Mesenchymal stem cell (in vitro differentiated cells and primary cell): ENCODE data around the gene OR10H5.
"Not testable (repeated sequence)": the region's sequence is repeated elsewhere in the genome, so short reads cannot be mapped to it uniquely, and the experiment has no call there.

Source experiments
- DNase-seq: peaks from one replicate; pipeline ENCODE4 v3.0.0-alpha.2; 2013
- H2AFZ ChIP-seq: one replicate; pipeline ENCODE4 v1.6.1; 2013; ENCODE audit warnings: low read depth, mild to moderate bottlenecking, control low read depth, inconsistent platforms, low read length, moderate library complexity
- H2AK5ac ChIP-seq: 2 replicates; pipeline ENCODE4 v1.6.1; 2013; ENCODE audit warnings: low read length, moderate library complexity, mild to moderate bottlenecking, inconsistent platforms; ENCODE audit not compliant: severe bottlenecking
- H2BK120ac ChIP-seq: one replicate; pipeline ENCODE4 v1.6.1; 2013; ENCODE audit warnings: low read depth, mild to moderate bottlenecking, inconsistent platforms, low read length, moderate library complexity
- H2BK12ac ChIP-seq, 2 experiments: one replicate each; pipeline ENCODE4 v1.6.1; 2013; ENCODE audit warnings: inconsistent platforms in 2 of 2, low read length in 2 of 2, mild to moderate bottlenecking in 2 of 2, moderate library complexity in 2 of 2, control low read depth in 1 of 2
- H2BK15ac ChIP-seq: one replicate; pipeline ENCODE4 v1.6.1; 2013; ENCODE audit warnings: mild to moderate bottlenecking, low read depth, inconsistent platforms; ENCODE audit not compliant: poor library complexity, severe bottlenecking
- H2BK5ac ChIP-seq: 2 replicates; pipeline ENCODE4 v1.6.1; 2013; ENCODE audit warnings: low read depth, mild to moderate bottlenecking, low read length, control low read depth, inconsistent platforms; ENCODE audit not compliant: poor library complexity, severe bottlenecking
- H3K14ac ChIP-seq, 2 experiments: one replicate each; pipeline ENCODE4 v1.6.1; 2013; ENCODE audit warnings: inconsistent platforms in 2 of 2, low read length in 2 of 2, control low read depth in 1 of 2, mild to moderate bottlenecking in 1 of 2, moderate library complexity in 1 of 2
- H3K18ac ChIP-seq, 2 experiments: one replicate each; pipeline ENCODE4 v1.6.1; 2013; ENCODE audit warnings: inconsistent platforms in 2 of 2, low read length in 2 of 2, control low read depth in 1 of 2, low read depth in 1 of 2, mild to moderate bottlenecking in 1 of 2
- H3K23ac ChIP-seq, 2 experiments: one replicate each; pipeline ENCODE4 v1.6.1; 2013; ENCODE audit warnings: inconsistent platforms in 2 of 2, low read length in 2 of 2, mild to moderate bottlenecking in 2 of 2, moderate library complexity in 2 of 2, control low read depth in 1 of 2
- H3K27ac ChIP-seq: 2 replicates; pipeline ENCODE4 v1.5.1; 2013; ENCODE audit warnings: mild to moderate bottlenecking, moderate library complexity, low read length, control low read depth, inconsistent platforms; ENCODE audit not compliant: poor library complexity, severe bottlenecking
- H3K27me3 ChIP-seq, 2 experiments: 2 replicates each; pipeline versions ENCODE4 v1.6.1 to v1.7.0; 2013; ENCODE audit warnings: low read length in 2 of 2, mild to moderate bottlenecking in 2 of 2, moderate library complexity in 2 of 2, control low read depth in 1 of 2, inconsistent platforms in 1 of 2; ENCODE audit not compliant: control insufficient read depth in 1 of 2, insufficient read depth in 1 of 2
- H3K36me3 ChIP-seq, 2 experiments: 2 replicates each; pipeline versions ENCODE4 v1.6.1 to v1.7.0; 2013; ENCODE audit warnings: low read length in 2 of 2, control low read depth in 1 of 2, inconsistent platforms in 1 of 2, low read depth in 1 of 2, mild to moderate bottlenecking in 1 of 2; ENCODE audit not compliant: insufficient read depth in 2 of 2, control insufficient read depth in 1 of 2
- H3K4ac ChIP-seq, 2 experiments: one replicate each; pipeline ENCODE4 v1.6.1; 2013; ENCODE audit warnings: inconsistent platforms in 2 of 2, low read length in 2 of 2, mild to moderate bottlenecking in 2 of 2, moderate library complexity in 2 of 2, control low read depth in 1 of 2, low read depth in 1 of 2
- H3K4me1 ChIP-seq: 2 replicates; pipeline ENCODE4 v1.6.1; 2013; ENCODE audit warnings: low read depth, low read length, control low read depth; ENCODE audit not compliant: control insufficient read depth, insufficient read depth
- H3K4me2 ChIP-seq: 2 replicates; pipeline ENCODE4 v1.6.1; 2013; ENCODE audit warnings: low read length, mild to moderate bottlenecking, inconsistent platforms; ENCODE audit not compliant: poor library complexity, severe bottlenecking
- H3K4me3 ChIP-seq, 2 experiments: 2 replicates each; pipeline versions ENCODE4 v1.5.1 to v1.7.0; 2013; ENCODE audit warnings: low read length in 2 of 2, mild to moderate bottlenecking in 2 of 2, control low read depth in 1 of 2, low read depth in 1 of 2; ENCODE audit not compliant: insufficient read depth in 1 of 2
- H3K79me1 ChIP-seq: replicated peaks from 2 replicates; pipeline ENCODE4 v1.6.1; 2013; ENCODE audit warnings: mild to moderate bottlenecking, control low read depth, low read length, inconsistent platforms; ENCODE audit not compliant: poor library complexity, severe bottlenecking
- H3K9ac ChIP-seq: 2 replicates; pipeline ENCODE4 v1.7.0; 2013; ENCODE audit warnings: mild to moderate bottlenecking, low read length, moderate library complexity
- H3K9me3 ChIP-seq: 2 replicates; pipeline ENCODE4 v1.7.0; 2013; ENCODE audit warnings: mild to moderate bottlenecking, low read length; ENCODE audit not compliant: control insufficient read depth
- H4K8ac ChIP-seq: one replicate; pipeline ENCODE4 v1.6.1; 2013; ENCODE audit warnings: inconsistent platforms, mild to moderate bottlenecking, low read length, moderate library complexity
- H4K91ac ChIP-seq: one replicate; pipeline ENCODE4 v1.6.1; 2013; ENCODE audit warnings: mild to moderate bottlenecking, low read length, inconsistent platforms
- WGBS: methylation state at CpG from one replicate; pipeline ENCODE4 v1.1.7; 2013; ENCODE audit warnings: mixed read lengths; 5-methylcytosine and 5-hydroxymethylcytosine counted together

Gene OR10H5

DNA sequence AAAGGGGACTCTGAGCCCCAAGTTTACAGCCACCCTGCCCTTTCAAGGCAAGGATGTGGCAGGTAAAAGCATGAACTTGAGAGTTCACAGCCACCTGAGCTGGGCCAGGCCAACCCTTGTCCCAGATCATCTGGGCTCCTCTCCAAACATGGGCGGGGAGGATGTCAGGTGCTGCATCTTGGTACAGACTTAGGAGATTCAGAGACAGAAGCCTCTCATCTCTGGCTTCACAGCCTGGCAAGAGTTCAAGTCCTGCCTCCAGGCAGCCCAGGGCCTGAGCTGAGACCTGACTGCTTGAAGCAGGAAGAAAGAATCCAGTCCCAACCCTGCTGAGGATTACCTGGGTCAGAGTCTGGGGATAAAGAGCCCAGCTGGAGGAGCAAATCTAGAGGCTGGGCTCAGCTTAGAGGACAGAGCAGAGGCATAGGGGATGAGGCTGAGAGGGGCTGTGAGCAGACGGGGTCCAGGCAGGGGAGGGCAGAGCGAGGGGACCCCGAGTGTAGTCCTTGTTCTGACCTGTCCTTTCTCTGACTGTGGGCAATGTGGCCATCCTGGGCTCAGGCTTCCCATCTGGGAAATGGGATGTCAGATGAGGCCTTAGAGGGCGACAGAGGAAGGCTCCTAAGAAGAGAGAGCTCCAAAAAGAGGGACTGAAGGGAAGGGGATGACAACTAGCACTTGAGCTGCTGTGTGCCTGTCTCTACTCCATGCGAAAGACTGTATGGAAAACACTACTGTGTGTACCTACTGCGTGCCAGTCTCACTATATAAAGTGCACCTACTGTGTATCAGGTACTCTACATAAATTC, 6.6 kb upstream of the OR10H5 start:
- Histone ChIP-seq H3K4me3 (no peak overlapping the region), H4K8ac (no peak overlapping the region), H3K27me3 (no peaks in the 10 kb centered on the region), H2AFZ (no peak overlapping the region), H3K23ac (no peak overlapping the region), H2BK5ac (no peak overlapping the region), H2BK12ac (no peak overlapping the region), H2BK15ac (no peak overlapping the region), H3K18ac (no peak overlapping the region), H2AK5ac (no peak overlapping the region), H4K91ac (no peak overlapping the region), H3K9ac (no peak overlapping the region), H2BK120ac (no peak overlapping the region), H3K4ac (no peak overlapping the region), H3K14ac (no peak overlapping the region), H3K27ac (no peak overlapping the region), H3K79me1 (no peaks in the 10 kb centered on the region), H3K4me2 (no peak overlapping the region), H3K36me3 (no peaks in the 10 kb centered on the region), H3K9me3 (no peaks in the 10 kb centered on the region), H3K4me1 (no peaks in the 10 kb centered on the region)
- no peak for DNase-seq
- WGBS, result 48% methylated on average over 7 of the region's 7 CpGs

DNA sequence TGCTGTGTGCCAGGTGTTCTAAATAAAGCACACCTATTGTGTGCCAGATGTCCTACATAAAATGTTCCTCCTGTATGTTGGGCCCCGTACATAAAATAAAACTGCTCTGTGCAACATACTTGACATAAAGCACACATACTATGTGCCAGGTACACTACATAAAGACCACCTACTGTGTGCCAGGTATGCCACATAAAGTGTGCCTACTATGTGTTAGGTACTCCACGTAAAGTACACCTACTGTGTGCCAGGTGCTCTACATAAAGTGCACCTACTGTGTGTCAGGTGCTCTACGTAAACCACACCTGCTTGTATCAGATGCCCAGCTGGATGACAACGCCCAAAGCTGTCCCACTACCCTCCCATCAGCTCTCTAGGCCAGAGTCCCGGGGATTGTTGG, 5.8 kb upstream of the OR10H5 start:
- Histone ChIP-seq H3K4ac (no peak overlapping the region), H3K23ac (no peak overlapping the region), H2AFZ (no peak overlapping the region), H3K18ac (no peak overlapping the region), H3K4me2 (no peak overlapping the region), H3K9me3 (no peaks in the 10 kb centered on the region), H3K36me3 (no peaks in the 10 kb centered on the region), H2BK15ac (no peak overlapping the region), H4K8ac (no peak overlapping the region), H3K14ac (no peak overlapping the region), H2BK120ac (no peak overlapping the region), H2BK5ac (no peak overlapping the region), H4K91ac (no peak overlapping the region), H2AK5ac (no peak overlapping the region), H3K9ac (no peak overlapping the region), H2BK12ac (no peak overlapping the region), H3K4me3 (no peak overlapping the region), H3K4me1 (no peaks in the 10 kb centered on the region), H3K79me1 (no peaks in the 10 kb centered on the region), H3K27me3 (no peaks in the 10 kb centered on the region), H3K27ac (no peak overlapping the region)
- no peak for DNase-seq
- WGBS, result 67% methylated on average over 5 of the region's 5 CpGs

DNA sequence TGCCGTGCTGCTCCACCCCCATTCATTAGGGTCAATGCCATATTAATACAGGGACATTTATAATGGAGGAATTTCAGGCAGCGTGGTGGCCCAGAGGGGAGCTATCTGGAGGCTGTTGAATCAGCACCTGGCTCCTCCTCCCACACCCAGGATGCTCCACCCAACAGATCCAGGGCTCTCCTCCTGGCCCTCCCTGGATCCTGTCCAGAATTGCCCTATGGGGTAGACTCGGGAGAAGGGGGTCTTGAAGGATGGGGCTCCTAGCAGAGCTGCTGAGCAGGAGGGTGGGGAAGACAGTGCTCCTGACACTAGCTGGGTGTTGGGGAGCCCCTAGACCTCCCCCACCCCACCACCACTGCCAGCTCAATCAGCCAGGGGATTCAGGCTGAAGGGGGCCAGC, 5.2 kb upstream of the OR10H5 start:
- Histone ChIP-seq H3K14ac (no peak overlapping the region), H3K4me3 (no peak overlapping the region), H3K9me3 (no peaks in the 10 kb centered on the region), H2BK12ac (no peak overlapping the region), H3K18ac (no peak overlapping the region), H3K4ac (no peak overlapping the region), H2BK5ac (no peak overlapping the region), H3K27me3 (no peaks in the 10 kb centered on the region), H2BK120ac (no peak overlapping the region), H2AFZ (no peak overlapping the region), H3K9ac (no peak overlapping the region), H3K4me2 (no peak overlapping the region), H3K79me1 (no peaks in the 10 kb centered on the region), H2AK5ac (no peak overlapping the region), H2BK15ac (no peak overlapping the region), H3K27ac (no peak overlapping the region), H3K36me3 (no peaks in the 10 kb centered on the region), H3K4me1 (no peaks in the 10 kb centered on the region), H4K8ac (no peak overlapping the region), H3K23ac (no peak overlapping the region), H4K91ac (no peak overlapping the region)
- 71% methylated on average over 1 of the region's 3 CpGs for WGBS
- DNase-seq, result no peak

DNA sequence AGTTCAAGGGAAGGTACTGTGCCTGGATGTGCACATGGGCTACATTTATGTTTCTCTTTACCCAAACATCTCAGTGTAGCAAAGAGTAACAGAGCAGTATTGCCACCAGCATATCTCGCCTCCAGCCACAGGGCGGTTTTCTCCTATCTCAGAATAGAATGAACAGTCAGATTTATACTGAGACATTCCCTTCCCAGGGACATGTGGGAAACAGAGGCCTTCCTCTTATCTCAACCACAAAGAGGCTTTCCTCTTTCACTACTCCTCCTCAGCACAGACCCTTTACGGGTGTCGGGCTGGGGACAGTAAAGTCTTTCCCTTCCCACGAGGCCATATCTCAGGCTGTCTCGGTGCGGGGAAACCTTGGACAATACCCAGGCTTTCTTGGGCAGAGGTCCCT, 4.6 kb upstream of the OR10H5 start:
- not testable (repeated sequence) for H4K8ac ChIP-seq

More for the DNA sequence above, 4.6 kb upstream of the OR10H5 start:
- not testable (repeated sequence) for H3K36me3 ChIP-seq, H2BK12ac ChIP-seq, H4K91ac ChIP-seq, H3K9me3 ChIP-seq, H3K9ac ChIP-seq, DNase-seq, H3K14ac ChIP-seq, H3K23ac ChIP-seq, H3K4me1 ChIP-seq, H2AFZ ChIP-seq, H3K27me3 ChIP-seq, H2AK5ac ChIP-seq, H3K18ac ChIP-seq, H3K4me3 ChIP-seq, H3K27ac ChIP-seq, H2BK5ac ChIP-seq, H3K4me2 ChIP-seq, H2BK15ac ChIP-seq, H3K4ac ChIP-seq, H2BK120ac ChIP-seq, H3K79me1 ChIP-seq
- 83% methylated on average over 7 of the region's 7 CpGs for WGBS
